NCI-H2107 (cell line): ENCODE results near the gene NUDT14.

Experiments
- DNase-seq: peaks from one replicate; lab custom pipeline; 2025; lab: John Stamatoyannopoulos, UW

Gene NUDT14

DNA sequence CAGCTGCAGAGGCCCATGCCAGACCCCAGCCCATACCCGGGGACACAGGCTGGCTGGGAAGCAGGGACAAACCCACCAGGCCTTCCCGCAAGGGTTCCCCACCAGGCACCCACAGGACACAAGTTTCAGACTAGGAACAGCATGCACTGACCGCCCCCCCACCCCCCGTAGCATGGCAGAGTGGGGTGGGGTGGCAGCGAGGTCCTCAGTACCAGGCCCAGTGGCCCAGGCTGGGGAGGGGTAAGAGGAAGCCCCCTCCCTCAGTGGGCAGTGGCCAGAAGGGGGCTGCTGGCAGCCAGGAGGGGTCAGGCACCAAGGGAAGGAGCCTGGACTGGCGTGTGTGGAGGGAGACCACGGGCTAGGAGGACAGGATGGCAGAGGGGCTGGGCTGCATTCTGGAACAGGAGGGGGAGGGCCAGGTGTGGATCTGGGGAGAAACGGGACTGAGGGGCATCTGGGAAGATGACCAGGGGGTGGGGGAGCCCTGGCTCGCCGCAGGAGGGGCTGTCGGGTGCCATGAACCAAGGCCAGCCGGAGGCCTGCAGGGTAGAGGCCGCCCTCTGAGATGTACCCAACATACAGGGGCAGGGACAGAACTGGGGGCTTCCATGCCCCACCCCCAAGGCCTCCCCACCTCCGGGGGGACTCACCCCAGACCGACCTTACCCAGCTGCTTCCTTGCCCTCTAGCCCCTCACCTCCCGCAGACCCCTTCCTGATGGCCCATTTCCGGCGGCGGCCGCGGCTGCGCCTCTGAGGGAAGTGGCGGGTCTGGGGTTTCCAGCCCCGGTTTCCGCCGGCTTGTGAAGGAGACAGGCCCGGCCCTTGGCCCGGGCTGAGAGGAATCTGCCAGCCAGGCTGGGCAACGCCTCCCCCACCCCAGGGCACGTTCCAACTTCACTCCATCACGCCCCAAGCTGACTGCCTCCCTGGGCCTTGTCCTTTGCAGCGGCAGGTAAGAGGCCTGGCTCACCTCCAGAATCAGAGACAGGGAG is 6.9 kb downstream of the NUDT14 start:
- no peak for DNase-seq

DNA sequence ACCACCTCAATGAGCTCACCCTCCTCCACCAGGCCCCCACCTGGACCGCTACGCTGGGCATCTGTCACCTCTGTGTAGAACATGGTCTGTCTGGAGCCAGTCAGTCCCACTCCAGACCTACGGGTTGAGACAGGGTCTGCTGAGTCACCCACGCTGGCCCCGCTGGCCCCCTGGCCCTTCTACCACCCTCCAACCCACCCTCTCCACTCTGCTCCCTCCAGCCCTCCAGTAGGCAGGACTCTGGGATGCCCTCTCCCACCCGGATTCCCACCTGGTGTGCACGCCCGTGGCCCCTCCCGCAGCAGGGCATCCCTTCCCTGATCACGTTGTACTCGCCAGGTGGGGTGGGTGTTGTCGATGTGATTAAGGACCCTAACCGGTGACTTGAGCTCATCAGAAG is 8.0 kb downstream of the NUDT14 start:
- DNase-seq = no peak

DNA sequence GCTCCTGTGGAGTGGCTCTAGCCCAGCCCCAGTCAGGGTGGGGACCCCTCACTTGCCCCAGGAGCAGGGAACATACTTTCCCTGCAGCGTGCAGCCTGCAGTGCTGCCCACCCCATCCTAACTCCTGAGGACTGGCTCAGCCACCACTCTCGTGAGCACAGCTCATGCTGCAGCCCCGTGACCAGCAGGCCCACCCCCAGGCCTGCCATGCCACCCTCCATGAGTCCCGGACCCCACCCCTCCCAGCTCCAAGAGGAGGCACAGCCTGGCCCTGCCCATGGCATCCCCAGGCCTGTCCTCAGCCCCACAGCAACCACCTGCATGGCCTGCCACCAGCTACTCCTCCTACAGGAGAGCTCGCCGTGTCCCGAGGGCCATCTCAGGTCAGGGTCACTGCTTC is 8.6 kb downstream of the NUDT14 start:
- DNase-seq = no peak

DNA sequence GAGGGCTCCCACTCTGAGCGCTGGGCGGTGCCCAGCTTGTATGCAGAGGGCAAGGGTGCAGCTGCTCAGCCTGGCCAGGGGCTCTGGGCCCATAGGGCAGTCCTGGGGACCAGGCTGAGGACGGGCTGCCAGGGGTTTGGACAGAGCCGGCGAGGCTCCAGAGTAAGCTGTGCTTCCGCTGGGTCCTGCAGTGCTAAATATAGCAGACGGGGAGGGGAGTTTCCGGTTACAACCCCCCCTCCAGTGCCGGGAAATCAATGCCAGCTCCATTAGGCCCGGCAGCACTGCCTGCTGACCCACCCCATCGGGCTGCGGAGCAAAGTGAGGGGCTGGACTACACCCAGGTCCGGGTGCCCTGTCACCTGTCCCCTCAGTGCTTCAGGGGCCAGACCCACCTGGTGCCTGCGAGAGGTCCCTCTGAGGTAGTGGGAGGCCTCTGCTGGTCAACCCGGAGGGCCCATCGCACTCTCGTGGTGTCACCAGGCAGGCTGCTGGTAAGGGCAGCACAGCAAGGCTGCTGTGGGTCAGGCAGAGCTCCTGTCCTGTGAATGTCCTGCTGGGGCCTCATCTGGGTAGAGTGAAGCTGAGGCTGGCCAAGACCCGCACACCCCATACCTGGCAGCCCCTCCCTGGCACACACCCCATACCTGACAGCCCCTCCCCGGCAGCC is 10.0 kb downstream of the NUDT14 start:
- DNase-seq = peak; percentile 54

DNA sequence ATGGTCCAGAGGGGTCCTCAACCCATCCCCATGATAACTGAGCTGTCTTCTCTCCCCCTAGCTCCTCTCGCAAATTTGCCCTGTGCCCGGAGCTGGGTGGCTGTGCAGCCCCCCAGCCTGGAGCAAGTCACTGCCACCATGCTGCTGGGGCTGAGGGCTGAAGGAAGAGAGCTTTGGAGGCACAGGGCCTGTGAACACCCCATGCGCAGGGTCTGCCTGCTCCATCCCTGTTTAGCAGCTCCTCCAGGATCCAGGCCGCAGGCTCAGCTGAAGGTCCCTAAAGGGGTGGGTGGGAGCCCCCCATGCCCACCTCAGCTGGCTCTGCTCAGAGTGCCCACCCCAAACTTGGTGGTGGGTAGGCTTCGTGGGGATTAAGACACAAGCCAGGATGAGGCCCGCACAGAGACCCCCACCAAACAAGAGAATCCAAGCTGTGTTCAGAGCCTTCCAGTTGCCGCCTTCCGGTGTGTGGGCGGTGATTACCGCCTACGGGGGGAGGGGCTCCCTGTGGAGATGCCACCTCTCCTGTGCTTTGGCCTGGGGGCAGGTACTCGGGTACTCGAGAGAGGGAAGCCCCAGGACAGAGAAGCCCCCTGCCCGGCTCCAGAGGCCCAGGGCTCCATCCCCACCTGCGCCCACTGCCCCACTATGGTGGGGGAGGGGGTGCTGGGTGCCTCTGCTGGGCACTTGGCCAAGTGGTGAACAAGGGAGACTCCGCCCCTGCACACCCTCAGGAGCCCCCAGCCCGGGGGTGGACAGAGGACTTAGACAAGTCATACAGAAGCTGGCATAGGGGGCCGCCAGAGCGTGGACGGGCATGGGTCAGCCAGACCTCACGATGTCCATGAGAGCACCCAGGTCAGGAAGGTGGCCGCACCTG is 11.1 kb downstream of the NUDT14 start:
- DNase-seq = peak; percentile 28

DNA sequence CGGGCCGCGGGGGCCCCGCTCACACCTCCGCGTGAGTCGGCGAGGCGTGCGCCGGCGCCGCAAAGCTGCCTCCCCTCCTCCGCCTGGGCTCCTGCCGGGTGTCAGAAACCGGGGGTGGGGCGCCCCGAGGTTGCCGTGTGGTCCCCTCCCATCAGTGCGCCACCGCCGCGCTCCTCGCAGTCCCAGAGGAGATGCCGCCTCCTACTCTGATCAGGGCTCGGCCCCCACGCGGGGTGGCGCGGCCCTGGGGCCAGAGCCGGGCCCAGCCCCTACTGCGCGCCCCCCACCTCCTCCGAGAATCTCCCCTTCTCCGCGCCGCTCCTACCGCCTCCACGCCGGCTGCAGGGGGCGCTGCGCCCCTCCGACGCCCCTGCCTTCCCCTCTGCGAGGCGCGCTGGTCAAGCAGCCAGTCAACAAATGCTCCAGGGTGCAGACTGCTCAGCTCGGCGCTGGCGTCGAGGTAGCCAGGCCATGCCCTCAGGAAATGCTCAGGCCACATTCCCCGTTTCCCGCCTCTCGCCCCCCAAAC is 12.1 kb downstream of the NUDT14 start:
- peak; percentile 65 for DNase-seq

GRCh38 chr14:105168496-105168978 is 12.6 kb downstream of the NUDT14 start, which contains the start of gene JAG2:
Gene JAG2, minus strand, starts transcription at chr14:105168776. Its CDS starts 356 bp downstream, at chr14:105168420.
- peak; percentile 70 for DNase-seq

DNA sequence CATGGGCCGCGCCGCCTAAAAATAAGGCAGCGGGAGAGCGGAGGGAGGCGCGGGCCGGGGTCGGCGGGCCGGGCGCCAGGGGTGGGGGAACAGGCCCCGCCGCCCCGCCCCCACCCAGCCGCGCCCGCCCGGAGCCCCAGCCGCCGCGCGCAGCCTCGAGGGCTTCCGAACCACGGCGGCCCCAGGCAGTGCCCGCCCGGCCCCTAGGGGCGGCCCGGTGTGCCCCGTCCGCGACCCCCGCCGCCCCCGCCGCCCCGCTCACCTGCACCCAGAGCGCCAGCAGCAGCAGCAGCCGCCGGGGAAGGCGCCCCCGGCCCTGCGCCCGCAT is 13.1 kb downstream of the NUDT14 start:
- DNase-seq = no peak

GRCh38 chr14:105167303-105168092 is 13.6 kb downstream of the NUDT14 start:
- no peak for DNase-seq

DNA sequence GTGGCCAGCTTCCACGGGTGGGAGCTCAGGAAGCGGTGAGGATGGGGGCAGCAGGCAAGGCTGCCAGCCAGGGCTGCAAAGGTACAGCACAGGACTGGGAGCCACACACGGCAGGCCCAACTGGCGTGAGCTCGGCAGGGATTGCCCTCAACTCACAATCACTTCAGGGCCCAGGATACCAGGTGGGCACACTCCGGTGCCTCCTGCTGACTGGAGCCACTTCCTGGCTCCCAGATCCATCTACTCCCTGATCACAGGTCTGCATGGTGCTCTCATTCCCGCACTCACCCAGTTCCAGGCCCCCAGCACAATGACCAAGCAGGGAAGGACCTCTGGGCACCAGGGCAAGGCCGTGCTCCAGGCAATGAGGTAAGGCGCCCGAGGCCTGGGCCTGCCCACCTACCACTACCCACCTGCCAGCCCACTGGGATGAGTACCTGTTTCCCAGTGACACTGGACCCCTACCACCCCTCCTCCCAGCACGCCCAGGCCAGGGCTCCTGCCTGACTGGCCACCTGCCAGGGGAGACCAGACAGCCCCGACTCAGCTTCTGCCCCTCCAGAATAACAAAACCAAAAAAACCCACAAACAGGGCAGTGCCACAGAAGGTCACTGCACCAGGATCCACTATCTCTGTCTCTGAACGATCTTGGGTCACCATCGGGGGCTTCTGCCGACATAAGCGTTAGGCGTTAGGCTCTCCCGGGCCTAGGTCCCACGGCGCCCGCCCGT is 14.4 kb downstream of the NUDT14 start:
- no peak for DNase-seq

GRCh38 chr14:105165761-105166485 is 15.2 kb downstream of the NUDT14 start:
- DNase-seq = no peak

- DNase-seq = peak; percentile 87
These were observed 15.9 kb downstream of the NUDT14 start for GRCh38 chr14:105165134-105165704.

- peak; percentile 97 for DNase-seq
These were observed 17.9 kb downstream of the NUDT14 start for GRCh38 chr14:105163040-105163742.

DNA sequence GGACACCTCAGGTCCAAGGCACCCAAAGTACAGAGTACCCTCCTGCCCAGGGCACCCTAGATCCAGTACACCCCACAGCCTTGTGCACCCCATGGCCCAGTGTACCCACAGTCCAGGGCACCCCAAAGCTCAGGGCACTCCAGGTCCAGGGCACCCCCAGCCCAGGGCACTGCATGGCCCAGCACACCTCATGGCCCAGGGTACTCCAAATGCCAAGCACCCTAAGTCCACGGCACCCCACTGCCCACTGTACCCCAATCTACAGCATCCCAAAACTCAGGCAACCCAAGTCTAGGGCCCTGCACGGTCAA is 18.5 kb downstream of the NUDT14 start:
- no peak for DNase-seq

DNA sequence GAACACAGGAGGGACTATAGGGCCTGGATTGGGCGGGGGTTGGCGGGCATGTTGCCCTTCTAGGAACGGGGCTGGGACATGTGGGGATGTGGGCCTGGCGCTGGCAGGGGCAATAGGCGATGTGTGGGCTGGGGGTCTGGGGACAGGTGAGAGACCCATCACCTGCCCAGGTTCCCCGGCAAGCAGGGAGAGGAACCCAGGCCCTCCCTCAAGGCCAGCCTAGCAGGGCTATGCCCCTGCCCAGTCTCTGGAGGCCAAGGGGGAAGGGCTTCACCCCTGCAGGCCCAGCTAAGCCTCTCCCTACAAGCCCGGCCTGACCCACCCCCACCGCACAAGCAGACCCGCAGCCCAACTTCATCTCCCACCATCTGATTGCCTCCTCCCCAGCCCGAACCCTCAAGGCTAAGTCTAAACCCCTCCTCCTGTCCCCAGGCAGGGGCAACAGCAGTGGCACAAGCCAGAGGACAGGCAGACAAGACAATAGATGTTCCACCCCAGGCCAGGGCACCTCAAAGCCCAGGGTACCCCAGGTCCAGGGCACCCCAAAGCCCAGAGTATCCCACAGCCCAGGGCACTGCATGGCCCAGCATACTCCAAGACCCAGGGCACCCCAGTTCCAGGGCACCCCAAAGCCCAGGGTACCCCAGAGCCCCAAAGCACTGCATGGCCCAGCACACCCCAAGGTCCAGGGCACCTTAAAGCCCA is 19.0 kb downstream of the NUDT14 start:
- DNase-seq = no peak

GRCh38 chr14:105161309-105161708 is 19.8 kb downstream of the NUDT14 start:
- peak; percentile 94 for DNase-seq

DNA sequence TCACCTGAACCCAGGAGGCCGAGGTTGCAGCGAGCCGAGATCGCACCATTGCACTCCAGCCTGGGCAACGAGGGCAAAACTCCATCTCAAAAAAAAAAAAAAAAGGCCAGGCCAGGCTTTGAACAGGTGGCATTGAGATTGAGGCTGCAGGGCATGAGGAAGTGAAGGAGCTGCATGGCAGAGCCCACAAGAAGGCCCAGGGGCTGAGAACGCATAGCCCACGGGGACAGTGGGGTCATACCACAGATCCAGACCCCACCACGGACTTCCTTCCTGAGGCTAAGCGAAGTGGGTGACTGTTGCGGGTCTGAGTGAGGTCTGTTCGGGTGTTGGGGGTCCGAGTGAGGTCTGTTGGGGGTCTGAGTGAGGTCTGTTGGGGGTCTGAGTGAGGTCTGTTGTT is 20.3 kb downstream of the NUDT14 start:
- no peak for DNase-seq

GRCh38 chr14:105159344-105159743 is 21.8 kb downstream of the NUDT14 start:
- no peak for DNase-seq
